LHCN-M2 (cell line): ENCODE measurements around the gene ATXN7L2. TPM values are rescaled to one million over a fixed set of nuclear protein-coding genes. Genes with fewer than 3 reads are reported as not detected.
A peak's percentile ranks its signal among the peaks of the same experiment; 100 is the strongest.

ENCODE experiments used
- DNase-seq: peaks from one replicate; pipeline ENCODE4 v3.0.0-alpha.2; 2012; ENCODE audit warnings: low read depth
- total RNA-seq: library from RNA; depleted of rRNA; stranded (reverse); fragments of >200 nt; gene quantifications from 2 replicates; pipeline ENCODE4 v1.2.3, GENCODE V29; 2014

Gene ATXN7L2
- total RNA-seq, 1 experiment from 2014 or later = 6.2 TPM

GRCh38 chr1:109497449-109498160, 13.9 kb downstream of the ATXN7L2 start:
- no peak for DNase-seq

- DNase-seq = peak; percentile 54
Observed at GRCh38 chr1:109498161-109498801, 14.6 kb downstream of the ATXN7L2 start.

GRCh38 chr1:109499081-109499480, 15.4 kb downstream of the ATXN7L2 start:
- DNase-seq = no peak

DNA sequence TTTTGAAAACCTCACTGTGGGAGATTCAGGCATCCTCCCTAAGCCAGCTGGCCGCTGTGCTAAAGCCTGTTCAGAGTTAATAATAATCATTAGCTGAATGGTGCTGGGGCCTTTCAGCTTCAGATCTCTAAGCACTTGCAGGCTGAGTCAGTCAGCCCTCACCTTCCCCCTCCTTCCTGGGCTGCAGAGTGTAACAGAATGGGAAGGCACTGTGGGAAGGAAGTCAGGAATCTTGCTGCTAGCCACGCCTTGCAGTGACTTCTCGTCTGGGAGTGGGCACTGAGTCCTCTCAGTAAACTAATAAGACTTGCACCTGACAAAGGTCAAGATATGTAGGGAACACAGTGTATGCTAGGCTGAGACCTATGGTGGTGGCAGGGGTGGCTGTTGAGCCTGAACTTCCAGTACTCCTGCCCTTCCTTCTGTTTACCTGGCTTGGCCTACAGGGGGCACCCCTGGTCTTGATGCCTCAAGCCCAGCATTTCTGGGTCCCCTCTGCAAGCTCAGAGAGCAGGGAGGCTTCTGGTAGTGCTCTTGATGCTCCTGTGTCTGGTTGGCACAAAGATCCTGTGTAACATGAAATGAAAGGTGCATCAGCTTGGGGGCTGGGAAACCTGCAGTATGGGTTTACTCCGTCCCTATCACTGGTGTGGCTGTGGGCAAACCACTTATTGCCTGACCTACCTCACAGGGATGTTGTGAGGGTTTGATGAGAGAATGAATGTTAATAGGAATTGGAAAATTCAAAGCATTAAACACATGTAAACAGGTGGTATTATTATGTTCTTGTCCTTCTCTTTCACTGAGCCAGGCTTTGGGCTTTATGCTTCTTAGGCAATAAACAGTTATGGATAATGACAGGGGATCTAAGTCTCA, 16.2 kb downstream of the ATXN7L2 start:
- DNase-seq = peak; percentile 33

GRCh38 chr1:109500941-109501381, 17.3 kb downstream of the ATXN7L2 start:
- DNase-seq = no peak

DNA sequence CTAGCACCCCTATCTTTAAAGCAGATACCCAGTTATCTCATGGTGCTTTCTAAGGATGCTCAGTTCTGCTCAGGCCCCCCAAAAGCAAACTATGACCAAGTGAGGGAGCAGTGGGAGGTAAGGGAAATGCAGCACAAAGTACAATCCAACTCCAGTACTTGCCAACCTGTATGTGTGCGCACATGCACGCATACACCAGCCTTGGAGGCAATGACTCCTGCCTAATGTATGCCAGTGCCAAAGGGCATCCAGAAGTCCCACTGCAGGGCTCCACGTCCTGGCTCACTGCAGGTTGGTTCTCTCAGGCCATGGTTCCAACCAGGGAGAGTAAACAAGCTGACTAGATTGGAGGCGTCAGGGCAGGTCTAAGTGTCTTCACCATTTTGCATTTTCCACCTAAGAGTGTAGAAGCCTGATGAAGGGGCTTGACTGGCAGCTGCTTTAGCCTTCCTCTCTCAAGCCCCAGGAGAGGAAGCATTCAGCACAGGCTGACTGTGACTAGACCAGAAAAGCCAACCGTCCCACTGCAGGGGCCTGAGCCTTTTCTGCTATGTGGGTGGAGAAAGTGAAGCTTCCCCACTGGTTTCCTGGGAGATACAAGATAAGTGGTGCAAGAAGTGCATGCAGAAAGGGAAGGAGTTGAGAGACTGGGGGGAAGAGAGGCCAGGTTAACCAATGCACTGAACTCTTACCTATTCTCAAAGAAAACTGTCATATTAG, 18.1 kb downstream of the ATXN7L2 start:
- DNase-seq = no peak

DNA sequence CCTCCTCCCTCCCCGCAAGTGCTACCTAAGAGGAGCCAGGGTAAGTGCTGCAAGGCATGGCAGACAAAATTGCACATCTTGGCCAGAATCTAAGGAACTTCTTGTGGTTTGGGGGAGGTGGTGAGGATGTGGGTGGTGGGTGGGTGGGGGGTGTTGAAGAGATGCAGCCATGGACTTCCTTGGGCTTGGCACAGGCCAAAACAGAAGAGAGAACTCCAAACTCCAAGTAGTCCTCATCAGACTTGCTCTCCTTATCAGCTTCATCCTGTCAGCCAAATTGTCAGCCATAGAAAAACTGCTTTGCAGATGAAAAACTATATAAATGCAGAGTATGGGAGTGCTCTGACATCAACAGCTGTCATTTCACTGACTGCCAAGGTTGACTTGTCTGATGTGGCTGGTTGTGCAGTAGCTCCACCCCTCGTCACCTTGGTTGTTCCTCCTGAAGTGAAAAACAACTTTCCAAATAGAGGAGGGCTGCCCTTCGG, 18.7 kb downstream of the ATXN7L2 start:
- DNase-seq = no peak

- no peak for DNase-seq
Observed at GRCh38 chr1:109503935-109504334, 20.2 kb downstream of the ATXN7L2 start.

DNA sequence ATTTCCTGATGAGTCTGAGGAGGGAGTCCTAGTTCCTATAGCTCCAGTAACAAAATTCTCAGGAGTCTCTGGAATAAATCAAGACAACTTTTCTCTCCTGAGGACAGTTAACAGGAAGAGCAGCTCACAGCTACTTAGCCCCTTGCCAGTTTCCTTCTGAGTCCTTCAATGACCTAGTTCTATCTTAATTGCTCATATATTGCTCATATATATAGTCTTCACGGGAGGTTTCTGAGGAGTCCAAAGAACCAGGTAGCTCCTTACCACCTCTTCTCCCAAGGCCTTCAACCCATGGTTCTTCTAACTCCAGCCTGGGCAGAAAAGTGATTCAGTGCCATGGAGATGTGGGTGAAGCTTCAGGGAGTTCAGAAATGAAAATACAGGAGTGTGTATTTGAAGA, 21.3 kb downstream of the ATXN7L2 start:
- no peak for DNase-seq

DNA sequence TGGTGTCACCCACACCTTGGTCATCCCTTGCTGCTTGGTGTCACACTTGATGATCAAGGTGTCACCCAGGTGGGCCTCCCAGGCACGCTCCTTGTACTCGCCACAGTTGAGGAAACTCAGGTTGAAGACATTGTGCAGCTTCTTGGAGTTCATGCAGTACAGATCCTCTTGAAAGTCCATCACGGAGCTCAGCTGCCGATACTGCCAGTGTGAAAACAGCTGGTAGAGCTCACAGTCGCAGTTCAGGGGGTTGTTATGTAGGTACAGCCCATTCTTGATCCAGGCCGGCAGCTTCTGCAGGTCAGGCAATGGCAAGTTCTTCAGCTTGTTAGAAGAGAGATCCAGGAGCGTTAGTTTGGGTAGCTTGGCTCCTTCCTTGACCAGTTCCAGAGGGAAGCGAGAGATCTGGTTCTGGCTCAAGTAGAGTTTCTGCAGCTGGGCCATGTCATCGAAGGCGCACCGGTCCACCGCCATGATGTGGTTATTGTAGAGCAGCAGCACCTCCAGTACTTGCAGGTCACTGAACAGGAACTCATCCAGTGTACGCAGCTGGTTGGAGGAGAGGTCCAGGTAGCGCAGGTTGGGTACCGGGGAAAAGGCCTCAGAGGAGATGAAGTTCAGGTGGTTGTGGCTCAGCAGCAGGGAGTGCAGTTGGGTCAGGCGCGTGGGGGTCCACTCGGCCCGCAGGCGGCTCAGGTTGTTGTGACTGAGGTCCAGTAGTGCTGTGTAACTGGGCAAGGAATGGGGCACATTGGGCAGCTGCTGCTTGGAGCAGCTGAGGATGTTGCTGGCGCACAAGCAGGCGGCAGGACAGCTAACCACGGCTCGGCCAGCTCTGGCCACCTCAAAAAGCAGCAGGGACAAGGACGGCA, 24.5 kb downstream of the ATXN7L2 start:
- DNase-seq = no peak

DNA sequence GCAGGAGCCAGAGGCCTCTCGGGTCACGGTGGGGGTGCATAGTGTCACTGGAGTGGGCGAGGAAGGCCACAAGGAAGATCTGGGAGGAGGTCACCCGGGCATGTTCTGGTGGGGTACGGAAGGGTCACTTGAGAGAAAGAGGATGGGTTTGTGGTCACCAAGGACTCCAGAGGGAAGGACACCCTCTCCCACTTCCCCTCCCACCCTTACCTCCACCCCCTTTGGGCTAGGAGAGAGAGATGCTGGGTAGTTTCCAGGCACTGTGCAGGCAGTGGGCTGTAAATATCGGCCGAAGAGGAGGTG, 25.1 kb downstream of the ATXN7L2 start:
- DNase-seq = no peak

GRCh38 chr1:109509176-109510134, 25.8 kb downstream of the ATXN7L2 start, which contains the start of gene AMIGO1:
Gene AMIGO1 (minus strand): TSS chr1:109509727. CDS start chr1:109508912, 815 bp downstream.
- DNase-seq = no peak

- no peak for DNase-seq
Observed at GRCh38 chr1:109513110-109513710, 29.5 kb downstream of the ATXN7L2 start.

GRCh38 chr1:109514846-109515245, 31.1 kb downstream of the ATXN7L2 start:
- DNase-seq = no peak

GRCh38 chr1:109516872-109517271, 33.2 kb downstream of the ATXN7L2 start:
- DNase-seq = no peak

- no peak for DNase-seq
Observed at GRCh38 chr1:109517337-109517736, 33.6 kb downstream of the ATXN7L2 start.

DNA sequence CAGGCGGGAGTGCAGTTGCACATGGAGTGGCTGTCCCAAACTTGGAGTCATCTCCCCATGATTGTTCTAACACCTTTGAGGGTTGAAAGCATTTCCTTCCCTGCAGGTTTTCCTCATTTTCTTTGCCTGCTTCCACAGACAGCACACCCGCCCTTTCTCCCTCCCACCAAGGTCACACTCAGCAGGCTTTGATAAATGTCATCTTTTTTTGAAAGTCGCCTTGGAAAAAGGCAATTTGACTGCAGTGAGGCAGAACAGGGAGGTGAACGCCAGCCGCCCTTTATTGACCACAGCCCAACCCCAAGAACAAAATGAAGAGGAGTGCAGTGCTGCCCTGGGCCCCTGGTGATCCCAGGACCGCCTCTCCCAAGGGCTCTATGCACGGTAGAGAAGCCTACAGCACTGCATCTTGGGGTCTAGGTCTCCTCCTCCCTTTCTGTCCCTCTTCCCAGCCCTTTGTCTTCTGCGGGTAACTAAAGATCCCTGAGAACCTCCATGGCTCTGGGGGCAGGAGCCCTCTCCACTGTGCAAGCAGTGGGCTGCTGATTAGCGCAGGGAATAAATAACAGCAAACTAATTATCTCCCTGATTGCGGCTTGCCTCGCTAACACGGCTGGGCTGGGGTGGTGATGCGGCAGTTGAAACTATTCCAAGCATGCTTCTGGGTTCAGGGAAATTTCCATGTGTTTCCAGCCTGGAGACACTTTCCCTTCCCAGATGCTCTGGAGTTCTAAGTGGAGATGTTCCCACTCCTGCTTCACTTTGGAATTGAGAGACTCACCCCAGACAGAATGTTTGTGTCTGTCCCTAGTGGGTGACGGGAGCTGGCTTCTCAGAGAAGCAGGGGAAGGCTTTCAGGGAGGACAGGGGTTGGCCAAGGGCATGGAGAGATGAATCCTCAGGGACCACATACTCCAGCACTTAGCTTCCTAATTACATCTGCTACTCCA, 37.6 kb downstream of the ATXN7L2 start:
- no peak for DNase-seq

- no peak for DNase-seq
Observed at GRCh38 chr1:109522026-109522425, 38.3 kb downstream of the ATXN7L2 start.
